Measurements from ENCODE around the gene B9D2.

The B9D2 gene

DNA sequence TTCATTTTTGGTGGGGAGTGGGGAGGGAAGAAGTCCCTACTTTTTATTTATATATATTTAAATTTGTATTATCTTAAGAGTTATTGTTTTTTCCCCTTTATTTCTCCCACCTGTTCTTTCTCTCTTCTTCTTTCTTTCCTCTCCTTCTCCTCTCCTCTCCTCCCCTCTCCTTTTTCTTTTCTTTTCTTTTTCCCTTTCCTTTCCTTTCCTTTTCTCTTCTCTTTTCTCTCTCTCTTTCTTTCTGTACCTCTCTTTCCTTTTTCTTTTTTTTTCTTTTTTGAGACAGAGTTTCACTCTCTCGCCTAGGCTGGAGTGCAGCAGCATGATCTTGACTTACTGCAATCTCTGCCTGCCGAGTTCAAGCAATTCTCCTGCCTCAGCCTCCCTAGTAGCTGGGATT lies 35.6 kb upstream of the B9D2 start:
- peak overlapping the region in 1 of 2 experiments; percentile 71; a peak in 1 of 4 replicates for H3K4me3 ChIP-seq (ENCODE audit: low read depth in 1 of 2, low read length in 2 of 2)
- H3K4me2 ChIP-seq (ENCODE audit: insufficient read depth, low read length) = peak overlapping the region; percentile 93; the same call in 1 of the 2 replicates
- H3K27me3 ChIP-seq (ENCODE audit: insufficient read depth, low read length, poor library complexity) = no peaks in the 10 kb centered on the region
- no peaks in the 10 kb centered on the region for H4K20me1 ChIP-seq (ENCODE audit: insufficient read depth, low read length)
- H3K27ac ChIP-seq (ENCODE audit: low read length) = no peak overlapping the region
- peaks cover 33% of the 10 kb centered on the region for H3K4me1 ChIP-seq (ENCODE audit: insufficient read depth, low read length)
- ATAC-seq (ENCODE audit: insufficient read depth, low read depth) (no peak), DNase-seq (no peak)
- no peak for TF ChIP-seq EZH2 (IDR thresholded peaks at IDR 0.05; ENCODE audit: borderline replicate concordance, low read depth, low read length, severe bottlenecking)
- TF ChIP-seq, protein P1, sequence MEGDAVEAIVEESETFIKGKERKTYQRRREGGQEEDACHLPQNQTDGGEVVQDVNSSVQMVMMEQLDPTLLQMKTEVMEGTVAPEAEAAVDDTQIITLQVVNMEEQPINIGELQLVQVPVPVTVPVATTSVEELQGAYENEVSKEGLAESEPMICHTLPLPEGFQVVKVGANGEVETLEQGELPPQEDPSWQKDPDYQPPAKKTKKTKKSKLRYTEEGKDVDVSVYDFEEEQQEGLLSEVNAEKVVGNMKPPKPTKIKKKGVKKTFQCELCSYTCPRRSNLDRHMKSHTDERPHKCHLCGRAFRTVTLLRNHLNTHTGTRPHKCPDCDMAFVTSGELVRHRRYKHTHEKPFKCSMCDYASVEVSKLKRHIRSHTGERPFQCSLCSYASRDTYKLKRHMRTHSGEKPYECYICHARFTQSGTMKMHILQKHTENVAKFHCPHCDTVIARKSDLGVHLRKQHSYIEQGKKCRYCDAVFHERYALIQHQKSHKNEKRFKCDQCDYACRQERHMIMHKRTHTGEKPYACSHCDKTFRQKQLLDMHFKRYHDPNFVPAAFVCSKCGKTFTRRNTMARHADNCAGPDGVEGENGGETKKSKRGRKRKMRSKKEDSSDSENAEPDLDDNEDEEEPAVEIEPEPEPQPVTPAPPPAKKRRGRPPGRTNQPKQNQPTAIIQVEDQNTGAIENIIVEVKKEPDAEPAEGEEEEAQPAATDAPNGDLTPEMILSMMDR (IDR thresholded peaks at IDR 0.05; ENCODE audit: borderline replicate concordance, extremely low read depth, low read length, poor library complexity, severe bottlenecking) = no peak
- no peaks in the 10 kb centered on the region for H3K36me3 ChIP-seq (ENCODE audit: insufficient read depth, low read length)
- H3K9me3 ChIP-seq (ENCODE audit: insufficient read depth, low read length, severe bottlenecking) = no peaks in the 10 kb centered on the region
- H2AFZ ChIP-seq (ENCODE audit: low read depth, low read length) = no peak overlapping the region
- no peak overlapping the region for H3K9ac ChIP-seq (ENCODE audit: low read depth, low read length)
- H3K79me2 ChIP-seq (ENCODE audit: insufficient read depth, low read length) = peaks cover 56% of the 10 kb centered on the region

DNA sequence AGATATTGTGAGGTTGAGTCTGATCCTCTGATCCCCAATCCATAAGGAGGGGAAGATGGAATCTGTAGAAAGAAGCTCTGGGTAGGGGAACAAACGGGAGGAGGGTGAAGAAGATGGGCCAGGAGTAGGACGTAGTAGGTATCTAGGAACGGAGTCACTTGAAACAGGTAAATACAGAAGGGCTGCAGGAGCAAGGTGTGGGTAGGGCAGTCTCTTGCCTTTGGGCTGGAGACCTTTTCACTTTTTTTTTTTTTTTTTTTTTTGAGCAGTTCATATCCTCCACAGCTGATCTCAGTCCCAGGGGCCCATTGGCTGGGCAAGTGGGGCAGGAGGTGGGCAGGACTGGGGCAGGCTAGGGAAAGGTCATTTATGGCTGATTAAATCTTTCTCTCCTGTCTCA lies 35.1 kb upstream of the B9D2 start:
- Histone ChIP-seq H3K4me3 (ENCODE audit: low read depth in 1 of 2, low read length in 2 of 2) (peak overlapping the region; percentile 71 to 82; a peak in 3 of 4 replicates), H3K27ac (ENCODE audit: low read length) (no peak overlapping the region; the same call in 1 of the 2 replicates), H4K20me1 (ENCODE audit: insufficient read depth, low read length) (no peaks in the 10 kb centered on the region), H3K27me3 (ENCODE audit: insufficient read depth, low read length, poor library complexity) (no peaks in the 10 kb centered on the region), H3K9me3 (ENCODE audit: insufficient read depth, low read length, severe bottlenecking) (no peaks in the 10 kb centered on the region), H3K36me3 (ENCODE audit: insufficient read depth, low read length) (no peaks in the 10 kb centered on the region), H3K4me1 (ENCODE audit: insufficient read depth, low read length) (peaks cover 33% of the 10 kb centered on the region), H3K9ac (ENCODE audit: low read depth, low read length) (peak overlapping the region; percentile 75), H3K4me2 (ENCODE audit: insufficient read depth, low read length) (peak overlapping the region; percentile 93), H2AFZ (ENCODE audit: low read depth, low read length) (no peak overlapping the region), H3K79me2 (ENCODE audit: insufficient read depth, low read length) (peaks cover 59% of the 10 kb centered on the region)
- no peak for TF ChIP-seq EZH2 (IDR thresholded peaks at IDR 0.05; ENCODE audit: borderline replicate concordance, low read depth, low read length, severe bottlenecking)
- TF ChIP-seq, protein P1 (IDR thresholded peaks at IDR 0.05; ENCODE audit: borderline replicate concordance, extremely low read depth, low read length, poor library complexity, severe bottlenecking) = no peak
- no peak for ATAC-seq (ENCODE audit: insufficient read depth, low read depth)
- no peak for DNase-seq

DNA sequence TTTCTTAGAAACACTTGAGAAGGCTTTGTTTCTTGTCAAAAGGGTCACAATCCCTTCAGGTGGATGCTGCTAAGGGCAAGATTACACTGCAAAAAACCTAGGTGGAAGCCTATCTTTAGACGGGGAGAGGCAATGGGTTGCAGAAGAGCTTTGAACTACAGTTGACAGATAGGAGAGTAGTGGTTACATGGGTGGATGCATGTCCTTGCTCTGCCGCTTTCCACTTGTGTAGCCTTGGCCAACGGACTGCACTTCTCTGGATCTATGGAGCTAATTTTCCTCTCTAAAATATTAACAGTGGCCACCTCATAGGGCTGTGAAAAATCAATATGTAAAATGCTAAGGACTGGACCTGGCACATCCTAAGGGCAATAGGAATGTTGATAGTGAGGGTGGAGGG lies 34.6 kb upstream of the B9D2 start:
- Histone ChIP-seq H3K79me2 (ENCODE audit: insufficient read depth, low read length) (peaks cover 63% of the 10 kb centered on the region), H3K27ac (ENCODE audit: low read length) (peak overlapping the region; percentile 93), H3K4me2 (ENCODE audit: insufficient read depth, low read length) (peak overlapping the region; percentile 93), H3K27me3 (ENCODE audit: insufficient read depth, low read length, poor library complexity) (no peaks in the 10 kb centered on the region), H3K36me3 (ENCODE audit: insufficient read depth, low read length) (no peaks in the 10 kb centered on the region), H3K4me3 (ENCODE audit: low read depth in 1 of 2, low read length in 2 of 2) (peak overlapping the region; percentile 71 to 82), H2AFZ (ENCODE audit: low read depth, low read length) (no peak overlapping the region), H3K9me3 (ENCODE audit: insufficient read depth, low read length, severe bottlenecking) (no peaks in the 10 kb centered on the region), H4K20me1 (ENCODE audit: insufficient read depth, low read length) (no peaks in the 10 kb centered on the region), H3K9ac (ENCODE audit: low read depth, low read length) (peak overlapping the region; percentile 75), H3K4me1 (ENCODE audit: insufficient read depth, low read length) (peaks cover 33% of the 10 kb centered on the region)
- TF ChIP-seq EZH2 (IDR thresholded peaks at IDR 0.05; ENCODE audit: borderline replicate concordance, low read depth, low read length, severe bottlenecking) = no peak
- TF ChIP-seq, protein P1 (IDR thresholded peaks at IDR 0.05; ENCODE audit: borderline replicate concordance, extremely low read depth, low read length, poor library complexity, severe bottlenecking) = no peak
- ATAC-seq (ENCODE audit: insufficient read depth, low read depth) (no peak), DNase-seq (no peak)
